ENCODE results near the gene MARCHF2.

- TF ChIP-seq EP300 (IDR thresholded peaks at IDR 0.05; ENCODE audit: borderline replicate concordance in 1 of 2, low read depth in 1 of 2, low read length in 1 of 2) (no peak), RCOR1 (IDR thresholded peaks at IDR 0.05; ENCODE audit: low read length) (no peak), POLR2AphosphoS5 (IDR thresholded peaks at IDR 0.05; ENCODE audit: low read depth, low read length) (no peak), SMC3 (IDR thresholded peaks at IDR 0.05; ENCODE audit: low read depth, low read length) (no peak)
- TF ChIP-seq, protein P1, sequence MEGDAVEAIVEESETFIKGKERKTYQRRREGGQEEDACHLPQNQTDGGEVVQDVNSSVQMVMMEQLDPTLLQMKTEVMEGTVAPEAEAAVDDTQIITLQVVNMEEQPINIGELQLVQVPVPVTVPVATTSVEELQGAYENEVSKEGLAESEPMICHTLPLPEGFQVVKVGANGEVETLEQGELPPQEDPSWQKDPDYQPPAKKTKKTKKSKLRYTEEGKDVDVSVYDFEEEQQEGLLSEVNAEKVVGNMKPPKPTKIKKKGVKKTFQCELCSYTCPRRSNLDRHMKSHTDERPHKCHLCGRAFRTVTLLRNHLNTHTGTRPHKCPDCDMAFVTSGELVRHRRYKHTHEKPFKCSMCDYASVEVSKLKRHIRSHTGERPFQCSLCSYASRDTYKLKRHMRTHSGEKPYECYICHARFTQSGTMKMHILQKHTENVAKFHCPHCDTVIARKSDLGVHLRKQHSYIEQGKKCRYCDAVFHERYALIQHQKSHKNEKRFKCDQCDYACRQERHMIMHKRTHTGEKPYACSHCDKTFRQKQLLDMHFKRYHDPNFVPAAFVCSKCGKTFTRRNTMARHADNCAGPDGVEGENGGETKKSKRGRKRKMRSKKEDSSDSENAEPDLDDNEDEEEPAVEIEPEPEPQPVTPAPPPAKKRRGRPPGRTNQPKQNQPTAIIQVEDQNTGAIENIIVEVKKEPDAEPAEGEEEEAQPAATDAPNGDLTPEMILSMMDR (IDR thresholded peaks at IDR 0.05) = no peak
- TF ChIP-seq, protein P2, sequence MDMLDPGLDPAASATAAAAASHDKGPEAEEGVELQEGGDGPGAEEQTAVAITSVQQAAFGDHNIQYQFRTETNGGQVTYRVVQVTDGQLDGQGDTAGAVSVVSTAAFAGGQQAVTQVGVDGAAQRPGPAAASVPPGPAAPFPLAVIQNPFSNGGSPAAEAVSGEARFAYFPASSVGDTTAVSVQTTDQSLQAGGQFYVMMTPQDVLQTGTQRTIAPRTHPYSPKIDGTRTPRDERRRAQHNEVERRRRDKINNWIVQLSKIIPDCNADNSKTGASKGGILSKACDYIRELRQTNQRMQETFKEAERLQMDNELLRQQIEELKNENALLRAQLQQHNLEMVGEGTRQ (IDR thresholded peaks at IDR 0.05; ENCODE audit: borderline replicate concordance, low read depth, low read length) = no peak
Measured at GRCh38 chr19:8396185-8396562, 16.9 kb upstream of the MARCHF2 start.
